HG03575 (cell line): ENCODE measurements around the gene IZUMO1R.
"Not testable (repeated sequence)": the region's sequence is repeated elsewhere in the genome, so short reads cannot be mapped to it uniquely, and the experiment has no call there.

Experiments used
- ATAC-seq: cut with Tn5 transposase; IDR thresholded peaks from one replicate; pipeline ENCODE4 v1.9.1; 2021; ENCODE audit not compliant: unreplicated experiment, insufficient number of reproducible peaks, low FRiP score; ENCODE audit errors: extremely low read depth

Gene IZUMO1R

GRCh38 chr11:94303966-94304958 lies at the start of gene IZUMO1R:
IZUMO1R (plus strand) TSS chr11:94304580; CDS start chr11:94305637, 1,057 bp downstream.
- ATAC-seq, result no peak

- peak; percentile 87 for ATAC-seq
These were observed 32.5 kb upstream of the IZUMO1R start for GRCh38 chr11:94271885-94272372.

- no peak for ATAC-seq
These were observed 31.6 kb upstream of the IZUMO1R start for GRCh38 chr11:94272738-94273313.

GRCh38 chr11:94275961-94276360 lies 28.4 kb upstream of the IZUMO1R start:
- ATAC-seq, result no peak

GRCh38 chr11:94276943-94277342 lies 27.4 kb upstream of the IZUMO1R start:
- no peak for ATAC-seq

GRCh38 chr11:94278207-94278606 lies 26.2 kb upstream of the IZUMO1R start:
- ATAC-seq, result not testable (repeated sequence)

GRCh38 chr11:94279996-94280395 lies 24.4 kb upstream of the IZUMO1R start:
- ATAC-seq, result no peak

GRCh38 chr11:94281324-94281723 lies 23.1 kb upstream of the IZUMO1R start:
- ATAC-seq, result no peak

GRCh38 chr11:94283678-94284077 lies 20.7 kb upstream of the IZUMO1R start:
- no peak for ATAC-seq

- ATAC-seq, result no peak
These were observed 8.8 kb upstream of the IZUMO1R start for GRCh38 chr11:94295534-94295933.

- no peak for ATAC-seq
These were observed 6.3 kb upstream of the IZUMO1R start for GRCh38 chr11:94297985-94298576.

GRCh38 chr11:94302776-94303175 lies 1.6 kb upstream of the IZUMO1R start:
- no peak for ATAC-seq

GRCh38 chr11:94305146-94305545 lies 766 bp downstream of the IZUMO1R start:
- no peak for ATAC-seq

- ATAC-seq, result no peak
These were observed 2.9 kb downstream of the IZUMO1R start for GRCh38 chr11:94307101-94307791.

- ATAC-seq, result no peak
These were observed 3.6 kb downstream of the IZUMO1R start for GRCh38 chr11:94308024-94308423.

- no peak for ATAC-seq
These were observed 5.4 kb downstream of the IZUMO1R start for GRCh38 chr11:94309757-94310156.

- ATAC-seq, result no peak
These were observed 6.0 kb downstream of the IZUMO1R start for GRCh38 chr11:94310191-94310875.

GRCh38 chr11:94312339-94312738 lies 8.0 kb downstream of the IZUMO1R start:
- no peak for ATAC-seq

GRCh38 chr11:94314064-94314463 lies 9.7 kb downstream of the IZUMO1R start:
- ATAC-seq, result no peak
